Stimulated activated naive B cell treated with anti-CD40 and anti-IgM and Interleukin-4, amounts not matched to agents 10 μg/mL and 1 μg/mL and 100 μg/mL, for 72 hours (primary cell): ENCODE measurements around the gene MOB3B.
A peak's percentile ranks its signal among the peaks of the same experiment; 100 is the strongest.

ENCODE experiments used
- ATAC-seq, 2 donors: fragments of 150-1000 bp; cut with Tn5 transposase; replicated peaks; 2 replicates each; pipeline ENCODE4 v1.10.0; 2021; ENCODE audit warnings: moderate library complexity in 1 of 2
- DNase-seq: peaks from one replicate; pipeline ENCODE4 v3.0.0; 2021
- H3K27ac Mint-ChIP-seq: one replicate; pipeline ENCODE4 v1.8.0; 2022; ENCODE audit warnings: mild to moderate bottlenecking, mixed read lengths
- H3K27me3 Mint-ChIP-seq, 2 donors: one replicate each; pipeline ENCODE4 v1.8.0; 2022; ENCODE audit warnings: mixed read lengths in 2 of 2
- H3K36me3 Mint-ChIP-seq, 2 donors: one replicate each; pipeline ENCODE4 v1.8.0; 2022; ENCODE audit warnings: mixed read lengths in 2 of 2, mild to moderate bottlenecking in 1 of 2
- H3K4me1 Mint-ChIP-seq, 2 donors: one replicate each; pipeline ENCODE4 v1.8.0; 2022; ENCODE audit warnings: mixed read lengths in 2 of 2, mild to moderate bottlenecking in 1 of 2
- H3K4me3 Mint-ChIP-seq, 2 donors: one replicate each; pipeline ENCODE4 v1.8.0; 2022; ENCODE audit warnings: mild to moderate bottlenecking in 2 of 2, mixed read lengths in 2 of 2, moderate library complexity in 1 of 2
- H3K9me3 Mint-ChIP-seq, 2 donors: one replicate each; pipeline ENCODE4 v1.8.0; 2022; ENCODE audit warnings: mixed read lengths in 2 of 2, mild to moderate bottlenecking in 1 of 2

Gene MOB3B

DNA sequence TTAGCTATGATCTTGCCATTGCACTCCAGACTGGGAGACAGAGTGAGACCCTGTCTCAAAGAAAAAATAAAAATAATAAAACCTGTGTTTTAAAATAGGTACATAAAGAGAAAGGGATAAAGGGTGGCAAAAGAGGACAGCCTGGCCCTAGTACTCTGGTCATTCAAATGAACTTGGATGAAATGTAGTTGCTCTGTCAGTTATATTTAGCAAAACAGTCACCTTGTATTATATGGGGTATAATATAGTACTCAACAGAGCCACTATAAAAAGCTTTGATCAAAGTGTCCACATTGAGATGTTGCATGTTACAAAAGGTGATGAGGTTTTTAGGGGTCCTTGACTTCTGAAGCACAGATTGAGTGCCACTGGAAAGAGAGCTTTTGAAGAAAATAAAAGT lies 171.6 kb downstream of the MOB3B start:
- H3K4me3 Mint-ChIP-seq = no peak overlapping the region
- H3K9me3 Mint-ChIP-seq = no peaks in the 10 kb centered on the region
- peaks cover 16 to 44% of the 10 kb centered on the region in 2 donors for H3K4me1 Mint-ChIP-seq
- peaks cover 15 to 18% of the 10 kb centered on the region in 2 donors for H3K36me3 Mint-ChIP-seq
- H3K27me3 Mint-ChIP-seq = no peaks in the 10 kb centered on the region
- DNase-seq (no peak), ATAC-seq (no peak)
- no peak overlapping the region for H3K27ac Mint-ChIP-seq

DNA sequence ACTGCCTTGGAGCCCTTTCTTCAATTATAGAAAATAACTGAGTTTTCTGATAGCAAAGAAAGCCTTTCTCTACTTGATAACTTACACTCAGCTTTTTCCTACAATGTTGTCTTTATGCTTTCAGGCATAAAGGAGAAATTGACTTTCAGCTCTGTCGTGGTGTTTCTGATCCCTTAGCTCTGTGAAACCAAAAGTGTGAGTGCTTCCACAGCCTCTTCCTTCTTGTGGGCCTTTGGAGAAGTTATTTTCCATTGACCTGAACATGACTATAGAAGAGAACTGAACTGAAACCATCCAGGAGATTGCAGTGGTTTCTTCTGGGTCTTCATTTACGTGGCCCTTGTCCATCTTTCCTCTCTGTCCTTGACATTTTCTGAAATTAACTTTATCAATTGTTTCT lies 173.2 kb downstream of the MOB3B start:
- DNase-seq (no peak), ATAC-seq (no peak)
- no peaks in the 10 kb centered on the region for H3K27me3 Mint-ChIP-seq
- peak overlapping the region; percentile 59 for H3K27ac Mint-ChIP-seq
- H3K9me3 Mint-ChIP-seq = no peaks in the 10 kb centered on the region
- H3K4me1 Mint-ChIP-seq = peaks cover 28 to 52% of the 10 kb centered on the region in 2 donors
- H3K36me3 Mint-ChIP-seq = peaks cover 15 to 25% of the 10 kb centered on the region in 2 donors
- H3K4me3 Mint-ChIP-seq = no peak overlapping the region

DNA sequence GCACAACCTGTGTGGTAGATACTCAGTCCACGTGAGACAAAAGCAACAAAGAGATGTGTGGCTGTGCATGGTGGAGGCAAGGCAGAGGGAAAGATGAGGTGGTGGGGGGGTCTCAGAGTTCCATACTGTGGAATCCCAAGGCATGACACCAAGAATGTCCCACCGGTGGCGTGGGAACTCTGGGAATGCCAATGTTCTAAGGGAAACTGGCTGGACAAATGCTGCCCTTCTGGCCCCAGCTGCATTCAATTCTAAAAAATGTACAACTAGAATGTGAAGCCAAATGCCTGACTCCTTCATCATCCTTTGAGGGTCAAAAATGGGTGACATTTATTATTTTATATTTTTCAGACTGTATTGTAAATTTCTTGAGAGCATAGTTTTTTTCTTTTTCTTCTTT lies 174.4 kb downstream of the MOB3B start:
- H3K9me3 Mint-ChIP-seq = no peaks in the 10 kb centered on the region
- DNase-seq (no peak), ATAC-seq (no peak)
- peaks cover 15 to 25% of the 10 kb centered on the region in 2 donors for H3K36me3 Mint-ChIP-seq
- no peak overlapping the region for H3K27ac Mint-ChIP-seq
- H3K4me3 Mint-ChIP-seq = no peak overlapping the region
- H3K4me1 Mint-ChIP-seq = peaks cover 29 to 54% of the 10 kb centered on the region in 2 donors
- H3K27me3 Mint-ChIP-seq = no peaks in the 10 kb centered on the region

DNA sequence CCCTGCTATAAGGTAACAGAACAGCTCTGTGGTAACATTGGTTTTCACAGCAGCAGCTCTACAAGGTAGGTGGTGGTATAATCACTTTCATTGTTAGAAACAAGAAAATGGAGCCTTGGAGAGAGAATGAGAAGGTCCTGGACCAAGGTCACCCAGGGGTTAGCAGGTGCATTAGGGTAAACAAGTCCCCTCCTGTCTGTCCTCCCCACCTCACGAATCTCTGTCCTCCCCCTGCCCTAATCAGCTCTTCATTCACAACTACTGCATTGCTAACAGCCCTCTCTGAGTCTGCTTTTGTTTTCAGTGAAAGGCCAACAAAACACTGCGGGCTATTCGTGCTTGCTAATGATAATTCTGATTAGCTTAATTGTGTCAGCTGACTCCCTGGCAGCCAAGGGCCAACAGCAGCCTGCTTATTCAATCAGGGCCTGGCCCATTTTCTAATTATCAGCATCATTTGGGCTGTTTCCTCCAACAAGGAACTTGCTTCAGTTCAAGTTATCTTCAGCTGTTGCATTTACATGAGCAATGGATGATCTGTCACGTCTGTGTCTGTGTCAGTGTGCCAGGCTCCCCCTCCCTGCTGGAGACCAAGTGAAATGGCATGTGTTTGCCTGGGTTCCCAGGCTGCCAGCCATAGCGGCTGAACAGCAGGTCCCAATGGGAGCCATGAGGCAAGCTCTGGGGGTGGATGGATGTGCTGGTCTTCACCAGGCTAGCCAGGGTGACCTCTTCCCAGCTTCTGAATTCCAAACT lies 176.0 kb downstream of the MOB3B start:
- no peaks in the 10 kb centered on the region for H3K9me3 Mint-ChIP-seq
- H3K27me3 Mint-ChIP-seq = no peaks in the 10 kb centered on the region
- DNase-seq (peak; percentile 7), ATAC-seq (peak; percentile 63 to 66)
- H3K4me3 Mint-ChIP-seq = no peak overlapping the region
- H3K4me1 Mint-ChIP-seq = peaks cover 33 to 61% of the 10 kb centered on the region in 2 donors
- peaks cover 10 to 20% of the 10 kb centered on the region in 2 donors for H3K36me3 Mint-ChIP-seq
- no peak overlapping the region for H3K27ac Mint-ChIP-seq

- no peaks in the 10 kb centered on the region for H3K9me3 Mint-ChIP-seq
- DNase-seq (no peak), ATAC-seq (no peak)
- peaks cover 34 to 65% of the 10 kb centered on the region in 2 donors for H3K4me1 Mint-ChIP-seq
- H3K27me3 Mint-ChIP-seq = no peaks in the 10 kb centered on the region
- H3K27ac Mint-ChIP-seq = no peak overlapping the region
- H3K4me3 Mint-ChIP-seq = no peak overlapping the region
- H3K36me3 Mint-ChIP-seq = peaks cover 7 to 16% of the 10 kb centered on the region in 2 donors
These were observed 176.5 kb downstream of the MOB3B start for GRCh38 chr9:27353166-27353473.

GRCh38 chr9:27352457-27353165 lies 177.0 kb downstream of the MOB3B start:
- Mint-ChIP-seq H3K9me3 (no peaks in the 10 kb centered on the region), H3K36me3 (peaks cover 7 to 16% of the 10 kb centered on the region in 2 donors), H3K27me3 (no peaks in the 10 kb centered on the region), H3K4me3 (peak overlapping the region in 1 of 2 donors; percentile 4), H3K4me1 (peaks cover 38 to 70% of the 10 kb centered on the region in 2 donors), H3K27ac (peak overlapping the region; percentile 78)
- peak; percentile 49 to 56 for ATAC-seq
- peak; percentile 51 for DNase-seq

DNA sequence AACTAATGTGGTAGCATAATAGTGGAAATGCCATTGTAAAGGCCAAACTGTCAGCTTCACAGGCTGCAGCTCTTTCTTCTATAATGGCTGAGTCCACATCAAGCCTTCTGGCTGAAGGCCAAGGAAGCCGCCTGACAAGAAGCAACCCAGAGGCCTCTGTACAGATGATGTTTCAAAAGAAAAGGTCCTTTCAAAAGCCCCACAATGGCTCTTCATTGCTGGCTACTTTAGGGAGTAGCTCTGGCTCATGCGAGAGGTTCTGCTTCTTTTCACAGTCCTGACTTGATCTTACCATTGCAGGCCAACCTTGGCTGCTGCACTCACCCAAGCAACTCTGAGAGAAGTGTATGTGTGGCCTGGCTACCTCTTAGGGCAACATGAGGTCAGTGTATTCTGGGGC lies 178.2 kb downstream of the MOB3B start:
- no peak for DNase-seq
- Mint-ChIP-seq H3K9me3 (no peaks in the 10 kb centered on the region), H3K4me1 (peaks cover 35 to 70% of the 10 kb centered on the region in 2 donors), H3K27ac (peak overlapping the region; percentile 90), H3K36me3 (peaks cover 7 to 11% of the 10 kb centered on the region in 2 donors), H3K27me3 (no peaks in the 10 kb centered on the region), H3K4me3 (no peak overlapping the region)
- no peak for ATAC-seq

DNA sequence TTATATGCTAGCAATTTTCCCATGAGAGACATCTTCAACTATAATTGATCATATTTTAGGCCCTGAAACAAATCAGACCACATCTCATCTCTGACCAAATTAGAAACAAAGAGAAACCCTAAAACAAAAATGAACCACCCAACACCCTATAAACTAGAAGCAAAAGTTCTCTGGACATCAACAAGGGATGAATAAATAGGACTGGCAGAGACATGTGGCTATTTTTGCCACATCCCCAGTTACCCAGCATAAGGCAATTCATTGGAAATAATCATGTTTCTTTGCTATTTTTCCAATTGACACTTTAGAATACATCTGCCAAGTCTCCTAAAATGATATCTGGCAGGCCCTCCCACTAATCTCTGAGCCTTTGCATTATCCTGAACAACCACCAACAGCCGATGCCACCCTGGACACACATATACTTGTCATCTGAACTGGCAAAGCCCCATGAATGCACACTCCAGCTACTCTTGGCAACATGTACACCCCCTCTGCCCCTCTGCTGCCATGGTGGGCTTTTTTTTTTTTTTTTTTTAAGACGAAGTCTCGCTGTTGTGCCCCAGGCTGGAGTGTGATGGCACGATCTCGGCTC lies 179.1 kb downstream of the MOB3B start:
- Mint-ChIP-seq H3K36me3 (peaks cover 7 to 11% of the 10 kb centered on the region in 2 donors), H3K9me3 (no peaks in the 10 kb centered on the region), H3K4me3 (no peak overlapping the region), H3K4me1 (peaks cover 34 to 73% of the 10 kb centered on the region in 2 donors), H3K27ac (no peak overlapping the region), H3K27me3 (no peaks in the 10 kb centered on the region)
- DNase-seq = no peak
- no peak for ATAC-seq

DNA sequence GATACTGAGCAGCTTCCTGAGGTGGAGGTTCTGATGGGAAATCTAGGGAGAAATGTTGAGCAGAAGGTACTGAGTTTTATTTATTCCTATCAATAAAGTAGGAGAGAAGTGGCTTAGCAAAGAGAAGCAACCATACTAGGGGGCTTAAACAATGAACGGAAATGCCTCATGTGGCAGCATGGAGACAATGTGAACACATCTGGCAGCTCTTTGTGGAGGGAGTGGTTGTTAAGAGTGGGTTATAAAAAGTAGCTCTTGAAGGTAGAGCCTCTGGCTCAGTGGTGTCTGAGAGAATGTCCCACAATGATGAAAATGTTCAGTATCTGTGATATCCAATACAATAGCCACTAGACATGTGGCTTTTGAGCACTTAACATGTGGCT lies 179.9 kb downstream of the MOB3B start:
- H3K9me3 Mint-ChIP-seq = no peaks in the 10 kb centered on the region
- ATAC-seq = no peak
- H3K4me1 Mint-ChIP-seq = peaks cover 34 to 76% of the 10 kb centered on the region in 2 donors
- H3K27ac Mint-ChIP-seq = peak overlapping the region; percentile 62
- no peak overlapping the region for H3K4me3 Mint-ChIP-seq
- peaks cover 5 to 11% of the 10 kb centered on the region in 2 donors for H3K36me3 Mint-ChIP-seq
- DNase-seq = no peak
- H3K27me3 Mint-ChIP-seq = no peaks in the 10 kb centered on the region

DNA sequence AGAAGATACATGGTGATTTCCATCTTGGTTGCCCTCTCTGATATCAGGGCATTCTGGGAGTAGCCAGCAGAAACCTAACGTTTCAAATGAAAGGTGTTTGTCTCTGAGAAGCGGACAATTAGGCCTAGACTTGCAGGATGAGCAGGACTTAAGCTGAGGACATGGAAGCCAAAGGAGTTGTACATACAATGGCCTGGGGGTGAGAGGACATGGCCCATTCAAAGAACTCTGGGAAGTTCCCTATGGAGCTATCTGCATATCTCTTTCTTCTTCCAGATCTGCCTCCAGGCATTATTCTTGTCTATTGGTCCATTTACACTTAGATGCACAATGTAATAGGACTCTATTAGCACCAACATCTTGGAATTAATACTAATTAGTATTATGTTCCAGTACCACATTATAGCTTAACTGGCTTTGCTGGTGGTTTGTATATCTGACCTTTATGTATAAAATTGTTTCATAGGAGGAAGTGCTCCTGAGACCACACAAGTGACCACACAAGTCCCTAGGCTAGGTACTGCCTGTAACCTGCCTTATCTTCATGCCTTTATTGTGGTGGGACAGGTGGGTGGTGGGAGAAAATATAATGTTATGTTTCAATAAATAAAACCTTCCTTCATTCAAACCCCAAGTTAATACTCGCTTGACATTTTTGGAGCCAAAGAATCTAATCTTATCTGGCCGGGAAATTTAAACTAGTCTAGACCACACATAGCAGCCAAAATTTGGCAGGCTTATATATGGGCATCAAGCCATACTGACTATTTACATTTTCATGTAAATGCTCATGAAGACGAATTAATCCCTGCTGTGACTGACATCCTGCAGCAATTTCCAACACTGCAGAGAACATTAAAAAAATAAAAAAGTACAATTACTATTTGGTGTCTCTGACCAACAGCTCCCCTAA lies 180.6 kb downstream of the MOB3B start:
- H3K27ac Mint-ChIP-seq = peak overlapping the region; percentile 37
- H3K4me3 Mint-ChIP-seq = no peak overlapping the region
- peaks cover 34 to 75% of the 10 kb centered on the region in 2 donors for H3K4me1 Mint-ChIP-seq
- DNase-seq (no peak), ATAC-seq (peak in 1 of 2 donors; percentile 31)
- no peaks in the 10 kb centered on the region for H3K9me3 Mint-ChIP-seq
- peaks cover 3 to 11% of the 10 kb centered on the region in 2 donors for H3K36me3 Mint-ChIP-seq
- no peaks in the 10 kb centered on the region for H3K27me3 Mint-ChIP-seq

GRCh38 chr9:27347889-27348288 lies 181.7 kb downstream of the MOB3B start:
- DNase-seq = peak; percentile 28
- Mint-ChIP-seq H3K36me3 (peaks cover 0 to 6% of the 10 kb centered on the region in 2 donors), H3K4me1 (peaks cover 26 to 63% of the 10 kb centered on the region in 2 donors), H3K9me3 (no peaks in the 10 kb centered on the region), H3K27ac (no peak overlapping the region), H3K27me3 (no peaks in the 10 kb centered on the region), H3K4me3 (peak overlapping the region in 1 of 2 donors; percentile 10)
- ATAC-seq = peak; percentile 86 to 87

- Mint-ChIP-seq H3K4me3 (no peak overlapping the region), H3K4me1 (peaks cover 19 to 54% of the 10 kb centered on the region in 2 donors), H3K27me3 (no peaks in the 10 kb centered on the region), H3K9me3 (no peaks in the 10 kb centered on the region), H3K27ac (peak overlapping the region; percentile 9), H3K36me3 (no peaks in the 10 kb centered on the region)
- no peak for DNase-seq
- no peak for ATAC-seq
These were observed 184.8 kb downstream of the MOB3B start for GRCh38 chr9:27344776-27345175.

DNA sequence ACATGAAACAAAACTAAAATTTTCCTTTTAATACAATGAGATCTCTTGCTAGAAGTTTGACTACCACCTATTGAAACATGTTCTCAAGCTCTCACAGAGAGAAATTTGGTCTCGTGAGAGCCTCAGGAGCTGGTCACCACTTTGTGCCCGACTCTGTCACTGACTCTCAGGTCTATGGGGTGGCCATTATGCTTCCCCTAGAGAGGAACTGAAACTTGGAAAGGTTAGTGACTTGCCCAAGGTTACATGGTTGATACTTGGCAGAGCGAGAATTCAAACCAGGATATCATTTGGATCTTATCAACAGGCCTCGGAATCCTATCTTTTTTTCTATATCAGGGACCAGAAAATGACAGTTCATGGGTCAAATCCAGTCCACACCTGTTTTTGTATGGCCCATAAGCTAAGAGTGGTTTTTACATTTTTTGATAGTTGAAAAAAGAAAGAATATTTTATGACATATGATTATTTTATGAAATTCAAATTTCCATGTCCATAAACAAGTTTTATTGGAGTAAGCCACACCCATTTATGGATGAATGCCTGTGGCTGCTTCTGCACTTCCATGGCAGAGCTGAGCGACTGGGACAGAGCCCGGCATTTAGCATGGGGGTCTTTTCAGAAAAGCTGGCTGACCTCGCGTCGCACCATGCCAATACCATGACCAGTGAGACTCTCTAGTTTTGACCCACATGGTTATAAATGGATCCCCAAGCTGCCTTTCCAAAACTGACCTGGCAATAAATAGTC lies 187.9 kb downstream of the MOB3B start:
- H3K4me3 Mint-ChIP-seq = peak overlapping the region in 1 of 2 donors; percentile 26
- no peaks in the 10 kb centered on the region for H3K27me3 Mint-ChIP-seq
- H3K9me3 Mint-ChIP-seq = no peaks in the 10 kb centered on the region
- peak overlapping the region; percentile 9 for H3K27ac Mint-ChIP-seq
- peaks cover 17 to 47% of the 10 kb centered on the region in 2 donors for H3K4me1 Mint-ChIP-seq
- DNase-seq (no peak), ATAC-seq (peak; percentile 91 to 92)
- H3K36me3 Mint-ChIP-seq = peaks cover 2 to 4% of the 10 kb centered on the region in 2 donors
